ENCODE results near the gene PDE6B.
"Not testable (repeated sequence)": the region's sequence is repeated elsewhere in the genome, so short reads cannot be mapped to it uniquely, and the experiment has no call there.

Gene PDE6B

GRCh38 chr4:687048-687970, 61.9 kb downstream of the PDE6B start:
- no peak for DNase-seq

- no peak for DNase-seq
Measured at GRCh38 chr4:687971-688853, 62.8 kb downstream of the PDE6B start.

GRCh38 chr4:688854-689681, 63.7 kb downstream of the PDE6B start, which contains the start of gene SLC49A3:
TSS of gene SLC49A3 (minus strand) at chr4:689151. CDS start at chr4:689127, 24 bp downstream.
- no peak for DNase-seq

- no peak for DNase-seq
Measured at GRCh38 chr4:689723-690122, 64.3 kb downstream of the PDE6B start.

GRCh38 chr4:692771-693554, 67.6 kb downstream of the PDE6B start:
- DNase-seq: no peak

GRCh38 chr4:694341-694940, 69.1 kb downstream of the PDE6B start:
- not testable (repeated sequence) for DNase-seq

- no peak for DNase-seq
Measured at GRCh38 chr4:699816-700580, 74.6 kb downstream of the PDE6B start.

GRCh38 chr4:700587-701264, 75.4 kb downstream of the PDE6B start:
- no peak for DNase-seq

- DNase-seq: no peak
Measured at GRCh38 chr4:702618-703048, 77.3 kb downstream of the PDE6B start.

- DNase-seq: no peak
Measured at GRCh38 chr4:703336-704197, 78.2 kb downstream of the PDE6B start.

GRCh38 chr4:704198-704891, 79.0 kb downstream of the PDE6B start:
- DNase-seq: no peak

- DNase-seq: no peak
Measured at GRCh38 chr4:704971-705277, 79.6 kb downstream of the PDE6B start.

- DNase-seq: peak; percentile 82
Measured at GRCh38 chr4:705278-706082, 80.1 kb downstream of the PDE6B start, which contains the start of gene PCGF3. TSS of gene PCGF3 (plus strand) at chr4:705832. CDS start at chr4:733681, 27,849 bp downstream.

GRCh38 chr4:706083-706633, 80.8 kb downstream of the PDE6B start:
- not testable (repeated sequence) for DNase-seq

- DNase-seq: no peak
Measured at GRCh38 chr4:706834-707598, 81.6 kb downstream of the PDE6B start.

- DNase-seq: no peak
Measured at GRCh38 chr4:707929-708630, 82.7 kb downstream of the PDE6B start.
